Measurements from ENCODE around the gene BRINP3. TPM values are rescaled to one million over a fixed set of nuclear protein-coding genes. Genes with fewer than 3 reads are reported as not detected.

BRINP3 gene
- total and polyA plus RNA-seq, 2 experiments from 2014 or later, result not detected

DNA sequence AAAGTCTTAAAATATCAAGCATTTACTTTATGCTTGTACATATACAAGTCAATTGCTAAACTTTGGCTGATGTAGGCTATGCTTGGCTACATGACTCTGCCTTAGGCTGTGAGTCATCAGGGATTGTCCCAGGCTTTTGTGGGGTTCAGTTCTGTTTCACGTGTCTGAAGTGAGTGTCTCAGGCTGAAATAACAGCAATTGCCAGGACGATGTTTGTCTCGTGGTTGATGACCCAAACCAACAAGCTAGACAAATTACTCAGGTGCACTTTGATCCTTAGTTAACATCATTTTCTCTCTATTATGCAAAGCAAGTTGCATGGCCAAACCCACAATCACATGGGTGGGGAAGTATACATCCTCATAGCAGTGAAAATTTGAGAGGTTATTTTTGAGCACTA, 410.1 kb downstream of the BRINP3 start:
- H3K9me3 Mint-ChIP-seq, result no peaks in the 10 kb centered on the region
- no peak overlapping the region for H2AFZ ChIP-seq

DNA sequence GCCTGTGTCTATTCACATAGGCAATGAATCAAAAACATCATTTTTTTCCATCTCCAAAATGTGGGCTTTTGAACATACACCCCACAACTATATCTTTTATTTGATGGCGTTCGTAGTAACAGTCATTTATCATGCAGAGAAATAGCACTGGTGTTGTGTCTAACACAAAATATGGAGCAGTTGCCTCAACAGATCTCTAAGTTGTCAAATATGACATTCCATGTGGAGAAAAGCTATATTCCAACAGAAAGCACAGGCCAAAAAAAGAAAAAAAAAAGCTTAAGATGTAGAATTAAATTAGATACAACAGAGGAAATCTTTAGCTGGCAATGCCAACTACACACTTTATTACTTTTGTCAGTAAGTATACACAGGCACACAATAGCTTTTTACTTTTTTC, 411.7 kb downstream of the BRINP3 start:
- Mint-ChIP-seq H3K4me1 (no peaks in the 10 kb centered on the region), H3K9me3 (no peaks in the 10 kb centered on the region), H3K27ac (no peak overlapping the region), H3K27me3 (ENCODE audit: insufficient read depth, low read depth, poor library complexity) (no peaks in the 10 kb centered on the region), H3K4me3 (no peak overlapping the region), H3K36me3 (ENCODE audit: low read depth) (no peaks in the 10 kb centered on the region)
- H3K4me2 ChIP-seq, result no peak overlapping the region
- H3K4me3 ChIP-seq, result no peak overlapping the region
- no peak overlapping the region for H2AFZ ChIP-seq
- DNase-seq (ENCODE audit: low spot score) (no peak), ATAC-seq (no peak)
- H3F3A ChIP-seq (replicated peaks; ENCODE audit: low read depth), result no peaks in the 10 kb centered on the region
- no peaks in the 10 kb centered on the region for H3K27me3 ChIP-seq (ENCODE audit: insufficient read depth)
- no peaks in the 10 kb centered on the region for H3K36me3 ChIP-seq (ENCODE audit: insufficient read depth)
- H3K4me1 ChIP-seq (ENCODE audit: insufficient read depth), result no peaks in the 10 kb centered on the region; the same call in 1 of the 2 replicates
- H4K20me1 ChIP-seq (replicated peaks; ENCODE audit: insufficient read depth), result no peaks in the 10 kb centered on the region
- no peaks in the 10 kb centered on the region for H3K9me2 ChIP-seq (ENCODE audit: insufficient read depth)
- H3K79me2 ChIP-seq (replicated peaks; ENCODE audit: insufficient read depth), result no peaks in the 10 kb centered on the region
- no peak overlapping the region for H3K27ac ChIP-seq (ENCODE audit: low read depth)
- TF ChIP-seq ZNF114 (CRISPR knock-in tag; IDR thresholded peaks at IDR 0.05) (no peak), CREB1 (CRISPR knock-in tag; IDR thresholded peaks at IDR 0.05; ENCODE audit: low read depth) (no peak), NANOG (IDR thresholded peaks at IDR 0.05; ENCODE audit: borderline replicate concordance) (no peak), ZNF331 (CRISPR knock-in tag; IDR thresholded peaks at IDR 0.05; ENCODE audit: low read depth) (no peak), POLR2AphosphoS5 (IDR thresholded peaks at IDR 0.05; ENCODE audit: low read depth) (no peak)
- TF ChIP-seq, protein P1, sequence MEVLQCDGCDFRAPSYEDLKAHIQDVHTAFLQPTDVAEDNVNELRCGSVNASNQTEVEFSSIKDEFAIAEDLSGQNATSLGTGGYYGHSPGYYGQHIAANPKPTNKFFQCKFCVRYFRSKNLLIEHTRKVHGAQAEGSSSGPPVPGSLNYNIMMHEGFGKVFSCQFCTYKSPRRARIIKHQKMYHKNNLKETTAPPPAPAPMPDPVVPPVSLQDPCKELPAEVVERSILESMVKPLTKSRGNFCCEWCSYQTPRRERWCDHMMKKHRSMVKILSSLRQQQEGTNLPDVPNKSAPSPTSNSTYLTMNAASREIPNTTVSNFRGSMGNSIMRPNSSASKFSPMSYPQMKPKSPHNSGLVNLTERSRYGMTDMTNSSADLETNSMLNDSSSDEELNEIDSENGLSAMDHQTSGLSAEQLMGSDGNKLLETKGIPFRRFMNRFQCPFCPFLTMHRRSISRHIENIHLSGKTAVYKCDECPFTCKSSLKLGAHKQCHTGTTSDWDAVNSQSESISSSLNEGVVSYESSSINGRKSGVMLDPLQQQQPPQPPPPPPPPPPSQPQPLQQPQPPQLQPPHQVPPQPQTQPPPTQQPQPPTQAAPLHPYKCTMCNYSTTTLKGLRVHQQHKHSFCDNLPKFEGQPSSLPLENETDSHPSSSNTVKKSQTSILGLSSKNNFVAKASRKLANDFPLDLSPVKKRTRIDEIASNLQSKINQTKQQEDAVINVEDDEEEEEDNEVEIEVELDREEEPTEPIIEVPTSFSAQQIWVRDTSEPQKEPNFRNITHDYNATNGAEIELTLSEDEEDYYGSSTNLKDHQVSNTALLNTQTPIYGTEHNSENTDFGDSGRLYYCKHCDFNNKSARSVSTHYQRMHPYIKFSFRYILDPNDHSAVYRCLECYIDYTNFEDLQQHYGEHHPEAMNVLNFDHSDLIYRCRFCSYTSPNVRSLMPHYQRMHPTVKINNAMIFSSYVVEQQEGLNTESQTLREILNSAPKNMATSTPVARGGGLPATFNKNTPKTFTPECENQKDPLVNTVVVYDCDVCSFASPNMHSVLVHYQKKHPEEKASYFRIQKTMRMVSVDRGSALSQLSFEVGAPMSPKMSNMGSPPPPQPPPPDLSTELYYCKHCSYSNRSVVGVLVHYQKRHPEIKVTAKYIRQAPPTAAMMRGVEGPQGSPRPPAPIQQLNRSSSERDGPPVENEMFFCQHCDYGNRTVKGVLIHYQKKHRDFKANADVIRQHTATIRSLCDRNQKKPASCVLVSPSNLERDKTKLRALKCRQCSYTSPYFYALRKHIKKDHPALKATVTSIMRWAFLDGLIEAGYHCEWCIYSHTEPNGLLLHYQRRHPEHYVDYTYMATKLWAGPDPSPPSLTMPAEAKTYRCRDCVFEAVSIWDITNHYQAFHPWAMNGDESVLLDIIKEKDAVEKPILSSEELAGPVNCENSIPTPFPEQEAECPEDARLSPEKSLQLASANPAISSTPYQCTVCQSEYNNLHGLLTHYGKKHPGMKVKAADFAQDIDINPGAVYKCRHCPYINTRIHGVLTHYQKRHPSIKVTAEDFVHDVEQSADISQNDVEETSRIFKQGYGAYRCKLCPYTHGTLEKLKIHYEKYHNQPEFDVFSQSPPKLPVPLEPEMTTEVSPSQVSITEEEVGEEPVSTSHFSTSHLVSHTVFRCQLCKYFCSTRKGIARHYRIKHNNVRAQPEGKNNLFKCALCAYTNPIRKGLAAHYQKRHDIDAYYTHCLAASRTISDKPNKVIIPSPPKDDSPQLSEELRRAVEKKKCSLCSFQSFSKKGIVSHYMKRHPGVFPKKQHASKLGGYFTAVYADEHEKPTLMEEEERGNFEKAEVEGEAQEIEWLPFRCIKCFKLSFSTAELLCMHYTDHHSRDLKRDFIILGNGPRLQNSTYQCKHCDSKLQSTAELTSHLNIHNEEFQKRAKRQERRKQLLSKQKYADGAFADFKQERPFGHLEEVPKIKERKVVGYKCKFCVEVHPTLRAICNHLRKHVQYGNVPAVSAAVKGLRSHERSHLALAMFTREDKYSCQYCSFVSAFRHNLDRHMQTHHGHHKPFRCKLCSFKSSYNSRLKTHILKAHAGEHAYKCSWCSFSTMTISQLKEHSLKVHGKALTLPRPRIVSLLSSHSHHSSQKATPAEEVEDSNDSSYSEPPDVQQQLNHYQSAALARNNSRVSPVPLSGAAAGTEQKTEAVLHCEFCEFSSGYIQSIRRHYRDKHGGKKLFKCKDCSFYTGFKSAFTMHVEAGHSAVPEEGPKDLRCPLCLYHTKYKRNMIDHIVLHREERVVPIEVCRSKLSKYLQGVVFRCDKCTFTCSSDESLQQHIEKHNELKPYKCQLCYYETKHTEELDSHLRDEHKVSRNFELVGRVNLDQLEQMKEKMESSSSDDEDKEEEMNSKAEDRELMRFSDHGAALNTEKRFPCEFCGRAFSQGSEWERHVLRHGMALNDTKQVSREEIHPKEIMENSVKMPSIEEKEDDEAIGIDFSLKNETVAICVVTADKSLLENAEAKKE (CRISPR knock-in tag; IDR thresholded peaks at IDR 0.05), result no peak

More for the DNA sequence above, 410.1 kb downstream of the BRINP3 start:
- H3F3A ChIP-seq (replicated peaks; ENCODE audit: low read depth), result no peaks in the 10 kb centered on the region
- no peak overlapping the region for H3K4me3 ChIP-seq
- Mint-ChIP-seq H3K4me1 (no peaks in the 10 kb centered on the region), H3K27me3 (ENCODE audit: insufficient read depth, low read depth, poor library complexity) (no peaks in the 10 kb centered on the region), H3K36me3 (ENCODE audit: low read depth) (no peaks in the 10 kb centered on the region), H3K4me3 (no peak overlapping the region), H3K27ac (no peak overlapping the region)
- H3K4me1 ChIP-seq (ENCODE audit: insufficient read depth), result no peaks in the 10 kb centered on the region; the same call in 1 of the 2 replicates
- no peaks in the 10 kb centered on the region for H4K20me1 ChIP-seq (replicated peaks; ENCODE audit: insufficient read depth)
- TF ChIP-seq, protein P2, sequence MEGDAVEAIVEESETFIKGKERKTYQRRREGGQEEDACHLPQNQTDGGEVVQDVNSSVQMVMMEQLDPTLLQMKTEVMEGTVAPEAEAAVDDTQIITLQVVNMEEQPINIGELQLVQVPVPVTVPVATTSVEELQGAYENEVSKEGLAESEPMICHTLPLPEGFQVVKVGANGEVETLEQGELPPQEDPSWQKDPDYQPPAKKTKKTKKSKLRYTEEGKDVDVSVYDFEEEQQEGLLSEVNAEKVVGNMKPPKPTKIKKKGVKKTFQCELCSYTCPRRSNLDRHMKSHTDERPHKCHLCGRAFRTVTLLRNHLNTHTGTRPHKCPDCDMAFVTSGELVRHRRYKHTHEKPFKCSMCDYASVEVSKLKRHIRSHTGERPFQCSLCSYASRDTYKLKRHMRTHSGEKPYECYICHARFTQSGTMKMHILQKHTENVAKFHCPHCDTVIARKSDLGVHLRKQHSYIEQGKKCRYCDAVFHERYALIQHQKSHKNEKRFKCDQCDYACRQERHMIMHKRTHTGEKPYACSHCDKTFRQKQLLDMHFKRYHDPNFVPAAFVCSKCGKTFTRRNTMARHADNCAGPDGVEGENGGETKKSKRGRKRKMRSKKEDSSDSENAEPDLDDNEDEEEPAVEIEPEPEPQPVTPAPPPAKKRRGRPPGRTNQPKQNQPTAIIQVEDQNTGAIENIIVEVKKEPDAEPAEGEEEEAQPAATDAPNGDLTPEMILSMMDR (conservative IDR thresholded peaks at IDR 0.05; ENCODE audit: low read depth in 2 of 2), result no peak
- TF ChIP-seq CREB1 (CRISPR knock-in tag; IDR thresholded peaks at IDR 0.05; ENCODE audit: low read depth) (no peak), JUNB (IDR thresholded peaks at IDR 0.05; ENCODE audit: unreplicated experiment) (no peak), ZNF331 (CRISPR knock-in tag; IDR thresholded peaks at IDR 0.05; ENCODE audit: low read depth) (no peak), POLR2AphosphoS5 (IDR thresholded peaks at IDR 0.05; ENCODE audit: low read depth) (no peak), EZH2phosphoT487 (IDR thresholded peaks at IDR 0.05; ENCODE audit: unreplicated experiment) (no peak), STAT1 (IDR thresholded peaks at IDR 0.05; ENCODE audit: unreplicated experiment) (no peak), NANOG (IDR thresholded peaks at IDR 0.05; ENCODE audit: borderline replicate concordance) (no peak)
- TF ChIP-seq, protein P3, sequence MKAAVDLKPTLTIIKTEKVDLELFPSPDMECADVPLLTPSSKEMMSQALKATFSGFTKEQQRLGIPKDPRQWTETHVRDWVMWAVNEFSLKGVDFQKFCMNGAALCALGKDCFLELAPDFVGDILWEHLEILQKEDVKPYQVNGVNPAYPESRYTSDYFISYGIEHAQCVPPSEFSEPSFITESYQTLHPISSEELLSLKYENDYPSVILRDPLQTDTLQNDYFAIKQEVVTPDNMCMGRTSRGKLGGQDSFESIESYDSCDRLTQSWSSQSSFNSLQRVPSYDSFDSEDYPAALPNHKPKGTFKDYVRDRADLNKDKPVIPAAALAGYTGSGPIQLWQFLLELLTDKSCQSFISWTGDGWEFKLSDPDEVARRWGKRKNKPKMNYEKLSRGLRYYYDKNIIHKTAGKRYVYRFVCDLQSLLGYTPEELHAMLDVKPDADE (IDR thresholded peaks at IDR 0.05), result no peak
- no peak for DNase-seq (ENCODE audit: low spot score)
- no peaks in the 10 kb centered on the region for H3K27me3 ChIP-seq (ENCODE audit: insufficient read depth)
- no peaks in the 10 kb centered on the region for H3K9me2 ChIP-seq (ENCODE audit: insufficient read depth)
- ATAC-seq, result no peak
- no peak overlapping the region for H3K4me2 ChIP-seq
- H3K36me3 ChIP-seq (ENCODE audit: insufficient read depth), result no peaks in the 10 kb centered on the region
- H3K27ac ChIP-seq (ENCODE audit: low read depth), result no peak overlapping the region
- no peaks in the 10 kb centered on the region for H3K79me2 ChIP-seq (replicated peaks; ENCODE audit: insufficient read depth)
